Panc1 (cell line): ENCODE measurements around the gene CKS1B. TPM values are rescaled to one million over a fixed set of nuclear protein-coding genes. Genes with fewer than 3 reads are reported as not detected.
A peak's percentile ranks its signal among the peaks of the same experiment; 100 is the strongest.

Experiments
- ATAC-seq: fragments of 200-7000 bp; cut with Tn5 transposase; 2 replicates; pipeline ENCODE4 v1.9.1; 2020; ENCODE audit warnings: mild to moderate bottlenecking, moderate library complexity
- BruUV-seq: library from RNA; stranded (reverse); fragments of 400-500 nt; replicated peaks from 2 replicates; lab custom pipeline; 2021; lab: Mats Ljungman, UMichigan
- CTCF ChIA-PET: fragments of 300-600 bp; sonication (Branson Sonifier 250); formaldehyde crosslinking; loops from one replicate; lab custom pipeline; 2022; ENCODE audit warnings: antibody characterized with exemption; lab: Charles Lee
- POLR2A ChIA-PET: fragments of 300-600 bp; sonication (Branson Sonifier 250); formaldehyde crosslinking; loops from one replicate; lab custom pipeline; 2022; ENCODE audit warnings: antibody characterized with exemption; lab: Charles Lee
- DNase-seq: peaks from one replicate; pipeline ENCODE4 v3.0.0-alpha.2; 2010; ENCODE audit warnings: low read depth, low spot score
- H3K27ac ChIP-seq: 2 replicates; pipeline ENCODE4 v1.5.1; 2011; ENCODE audit warnings: mild to moderate bottlenecking, low read length, inconsistent platforms
- H3K27me3 ChIP-seq: fragments of 200-500 bp; sonication (Bioruptor generic); 2 replicates; pipeline ENCODE4 v1.6.0; 2014; ENCODE audit warnings: low read length, inconsistent platforms; ENCODE audit not compliant: control insufficient read depth, insufficient read depth
- H3K36me3 ChIP-seq: fragments of 200-500 bp; sonication (Bioruptor generic); 2 replicates; pipeline ENCODE4 v1.5.1; 2014; ENCODE audit warnings: inconsistent platforms, mild to moderate bottlenecking, low read length, moderate library complexity; ENCODE audit not compliant: control insufficient read depth, insufficient read depth
- H3K4me1 ChIP-seq: 2 replicates; pipeline ENCODE4 v1.5.1; 2011; ENCODE audit warnings: inconsistent platforms, mild to moderate bottlenecking, low read length, moderate library complexity; ENCODE audit not compliant: control insufficient read depth, insufficient read depth
- H3K4me3 ChIP-seq, 2 experiments: 2 replicates each; pipeline ENCODE4 v1.5.1; 2011 to 2012; ENCODE audit warnings: low read depth in 2 of 2, low read length in 2 of 2, mild to moderate bottlenecking in 2 of 2, inconsistent platforms in 1 of 2, moderate library complexity in 1 of 2
- H3K9me3 ChIP-seq: fragments of 200-500 bp; sonication (Bioruptor generic); 2 replicates; pipeline ENCODE4 v1.5.1; 2014; ENCODE audit warnings: low read depth, mild to moderate bottlenecking, inconsistent platforms, low read length, moderate library complexity; ENCODE audit not compliant: control insufficient read depth, insufficient read depth
- POLR2AphosphoS5 ChIP-seq: IDR thresholded peaks from 2 replicates; pipeline ENCODE4 v1.6.1; 2012; ENCODE audit warnings: mild to moderate bottlenecking, low read depth, low read length, moderate library complexity
- REST ChIP-seq, 2 experiments: IDR thresholded peaks; 2 replicates each; pipeline ENCODE4 v1.6.1; 2011 to 2012; ENCODE audit warnings: low read depth in 2 of 2, control low read depth in 1 of 2, low read length in 1 of 2, mild to moderate bottlenecking in 1 of 2, moderate library complexity in 1 of 2; ENCODE audit not compliant: insufficient read depth in 1 of 2
- SIN3A ChIP-seq: IDR thresholded peaks from 2 replicates; pipeline ENCODE4 v1.6.1; 2012; ENCODE audit warnings: low read depth, mild to moderate bottlenecking, low read length, moderate library complexity, borderline replicate concordance; ENCODE audit not compliant: insufficient read depth
- TCF7L2 ChIP-seq: IDR thresholded peaks from 2 replicates; pipeline ENCODE4 v1.6.1; 2011; ENCODE audit warnings: mild to moderate bottlenecking, low read depth, low read length, inconsistent platforms
- in situ Hi-C: cut with HindIII; loops from 2 replicates; pipeline ENCODE4 v1.10.0; 2016; ENCODE audit warnings: low sequenced_read_pairs, low pct_unique_long_range_greater_than_20kb
- intact Hi-C: fragments of 100-400 bp; cut with micrococcal nuclease; formaldehyde crosslinking; loops from one replicate; pipeline ENCODE4 v1.10.0; 2022; ENCODE audit not compliant: unreplicated experiment
- total RNA-seq: library from RNA; stranded (reverse); gene quantifications from one replicate; pipeline ENCODE4 v1.2.1, GENCODE V29; 2021; ENCODE audit not compliant: unreplicated experiment
- TF ChIP-seq, protein P1 (sequence below): fragments of 450-650 bp; IDR thresholded peaks from 2 replicates; pipeline ENCODE4 v1.5.1; 2017; ENCODE audit warnings: mild to moderate bottlenecking

Gene CKS1B
- total RNA-seq, 1 experiment from 2014 or later: 212 TPM

DNA sequence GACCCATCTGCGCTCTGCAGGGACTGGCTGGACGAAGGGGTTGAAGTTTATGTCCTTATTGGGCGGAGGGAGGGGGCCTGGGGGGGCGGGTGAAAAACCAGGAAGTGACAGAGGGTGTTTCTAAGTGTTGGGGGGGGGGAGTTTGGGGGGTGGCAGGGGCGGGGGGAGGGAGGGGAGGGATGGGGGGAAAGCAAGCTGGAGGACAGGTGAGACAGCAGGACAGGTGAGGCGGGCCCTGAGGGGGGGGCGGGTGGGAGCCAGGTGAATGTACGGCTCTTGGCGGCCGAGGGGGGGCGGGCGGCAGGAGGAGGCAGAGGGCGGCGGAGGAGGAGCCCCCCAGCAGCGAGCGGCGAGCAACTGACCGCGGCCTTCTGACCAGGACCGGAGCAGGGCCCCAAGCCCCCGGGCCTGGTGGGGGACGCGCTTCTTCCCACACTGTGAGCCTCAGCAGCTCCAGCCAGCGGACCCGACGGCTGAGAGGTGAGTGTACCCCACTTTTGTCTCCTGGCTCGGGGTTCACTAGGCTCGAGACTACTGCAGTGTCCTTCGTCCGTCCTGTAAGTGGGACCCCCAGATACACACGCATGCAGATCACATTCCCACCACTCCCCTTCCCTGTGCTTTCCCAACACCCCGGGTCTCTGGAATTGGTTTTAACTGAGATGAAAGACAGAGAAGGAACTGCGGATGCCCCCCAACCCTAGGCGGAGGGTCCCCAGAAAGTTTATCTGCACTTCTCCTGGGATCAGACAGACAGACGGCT is 28.2 kb downstream of the CKS1B start, which contains the start of gene ZBTB7B:
TSS of gene ZBTB7B (plus strand) at position 339 of the 763 bp plus-strand sequence. CDS start 11,859 bp downstream, outside the sequence.
- Histone ChIP-seq H3K36me3 (peaks cover 5% of the 10 kb centered on the region; the same call in 1 of the 2 replicates), H3K9me3 (no peaks in the 10 kb centered on the region), H3K4me1 (peaks cover 39% of the 10 kb centered on the region), H3K4me3 (peak within 1 kb of the TSS; percentile 80 to 98), H3K27me3 (no peaks in the 10 kb centered on the region), H3K27ac (peak within 1 kb of the TSS; percentile 99)
- BruUV-seq: no TSS peak
- ATAC-seq: peak; percentile 17
- intact Hi-C loops: loop anchor here (5.0 kb wide), 1 partner anchor 275 kb away; no protein-coding TSS in a partner anchor
- TF ChIP-seq, protein P1, sequence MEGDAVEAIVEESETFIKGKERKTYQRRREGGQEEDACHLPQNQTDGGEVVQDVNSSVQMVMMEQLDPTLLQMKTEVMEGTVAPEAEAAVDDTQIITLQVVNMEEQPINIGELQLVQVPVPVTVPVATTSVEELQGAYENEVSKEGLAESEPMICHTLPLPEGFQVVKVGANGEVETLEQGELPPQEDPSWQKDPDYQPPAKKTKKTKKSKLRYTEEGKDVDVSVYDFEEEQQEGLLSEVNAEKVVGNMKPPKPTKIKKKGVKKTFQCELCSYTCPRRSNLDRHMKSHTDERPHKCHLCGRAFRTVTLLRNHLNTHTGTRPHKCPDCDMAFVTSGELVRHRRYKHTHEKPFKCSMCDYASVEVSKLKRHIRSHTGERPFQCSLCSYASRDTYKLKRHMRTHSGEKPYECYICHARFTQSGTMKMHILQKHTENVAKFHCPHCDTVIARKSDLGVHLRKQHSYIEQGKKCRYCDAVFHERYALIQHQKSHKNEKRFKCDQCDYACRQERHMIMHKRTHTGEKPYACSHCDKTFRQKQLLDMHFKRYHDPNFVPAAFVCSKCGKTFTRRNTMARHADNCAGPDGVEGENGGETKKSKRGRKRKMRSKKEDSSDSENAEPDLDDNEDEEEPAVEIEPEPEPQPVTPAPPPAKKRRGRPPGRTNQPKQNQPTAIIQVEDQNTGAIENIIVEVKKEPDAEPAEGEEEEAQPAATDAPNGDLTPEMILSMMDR: no peak
- no peak for TF ChIP-seq TCF7L2
- no peak; the same call in 1 of the 2 replicates for TF ChIP-seq POLR2AphosphoS5
- no peak for TF ChIP-seq REST (IDR thresholded peaks at IDR 0.05; ENCODE audit: insufficient read depth in 1 of 2, low read depth in 2 of 2, low read length in 1 of 2)
- TF ChIP-seq SIN3A: no peak
- ChIA-PET POLR2A (interaction anchor here (0.6 to 0.7 kb wide), 2 partner anchors 23 to 41 kb away, joined by 3 read pairs; no protein-coding TSS in a partner anchor), CTCF (interaction anchor here (0.6 to 1.8 kb wide), 3 partner anchors 15 to 31 kb away, joined by 3 to 6 read pairs (median 5); no protein-coding TSS in a partner anchor)
- in situ Hi-C loops: no loop called here
- no peak for DNase-seq

GRCh38 chr1:155003227-155003765 is 28.8 kb downstream of the CKS1B start:
- TF ChIP-seq POLR2AphosphoS5 (no peak; the same call in 1 of the 2 replicates), TCF7L2 (no peak), REST (IDR thresholded peaks at IDR 0.05; ENCODE audit: insufficient read depth in 1 of 2, low read depth in 2 of 2, low read length in 1 of 2) (no peak), SIN3A (0 out of 2 replicates have a peak, but pooled peaks have one; percentile 53)
- TF ChIP-seq, protein P1: no peak
- CTCF ChIA-PET: no interaction called here
- intact Hi-C loops: loop anchor here (5.0 kb wide), 1 partner anchor 276 kb away; no protein-coding TSS in a partner anchor
- in situ Hi-C loops: no loop called here
- Histone ChIP-seq H3K9me3 (no peaks in the 10 kb centered on the region), H3K27me3 (no peaks in the 10 kb centered on the region), H3K36me3 (peaks cover 5% of the 10 kb centered on the region; the same call in 1 of the 2 replicates), H3K4me3 (peak overlapping the region; percentile 80 to 98), H3K27ac (peak overlapping the region; percentile 99), H3K4me1 (peaks cover 45% of the 10 kb centered on the region)
- no peak for ATAC-seq
- DNase-seq: no peak
- POLR2A ChIA-PET: no interaction called here
- BruUV-seq: TSS peak; percentile 38
